Gastrocnemius medialis (tissue), 4 donors: ENCODE results near the gene JADE1. TPM values are rescaled to one million over a fixed set of nuclear protein-coding genes. Genes with fewer than 3 reads are reported as not detected.
A peak's percentile ranks its signal among the peaks of the same experiment; 100 is the strongest.

Experiments
- ATAC-seq, 2 donors: fragments of 150-250 bp; one replicate each; pipeline ENCODE4 v1.9.1; 2016
- DNase-seq, 2 donors: peaks; one replicate each; pipeline ENCODE4 v3.0.0-alpha.2; 2019
- H3K27ac ChIP-seq, 4 donors: fragments of 200-600 bp; sonication (generic); 1 replicate in 1 of 4; 2 replicates in 3 of 4; pipeline ENCODE4 v1.5.1; 2016 to 2018; ENCODE audit warnings: mild to moderate bottlenecking in 2 of 4, moderate library complexity in 1 of 4
- H3K27me3 ChIP-seq, 3 donors: fragments of 200-600 bp; sonication (generic) in 2 of 3; 1 replicate in 1 of 3; 2 replicates in 2 of 3; pipeline versions ENCODE4 v1.5.1 to v1.6.0; 2016 to 2019; ENCODE audit warnings: mild to moderate bottlenecking in 1 of 3, moderate library complexity in 1 of 3
- H3K36me3 ChIP-seq, 2 donors: fragments of 200-600 bp; sonication (generic) in 1 of 2; one replicate each; pipeline ENCODE4 v1.5.1; 2017 to 2018
- H3K4me1 ChIP-seq, 2 donors: fragments of 200-600 bp; sonication (generic) in 1 of 2; one replicate each; pipeline ENCODE4 v1.5.1; 2016 to 2017; ENCODE audit warnings: mild to moderate bottlenecking in 2 of 2
- H3K4me3 ChIP-seq, 4 donors: fragments of 200-600 bp; sonication (generic) in 3 of 4; 1 replicate in 1 of 4; 2 replicates in 3 of 4; pipeline ENCODE4 v1.5.1; 2016 to 2019; ENCODE audit warnings: mild to moderate bottlenecking in 2 of 4
- H3K9me3 ChIP-seq, 3 donors: fragments of 200-600 bp; sonication (generic) in 2 of 3; 1 replicate in 1 of 3; 2 replicates in 2 of 3; pipeline ENCODE4 v1.5.1; 2016 to 2019
- CTCF ChIP-seq, 5 experiments: fragments of 450-650 bp in 3 of 5; fragments of 200-600 bp in 2 of 5; sonication (generic) in 2 of 5; IDR thresholded peaks in 4 of 5; conservative IDR thresholded peaks in 1 of 5; 1 replicate in 4 of 5; 2 replicates in 1 of 5; pipeline ENCODE4 v1.5.1; 2016 to 2019; ENCODE audit warnings: antibody characterized with exemption in 5 of 5, mild to moderate bottlenecking in 3 of 5, moderate library complexity in 3 of 5
- POLR2A ChIP-seq, 2 donors: fragments of 450-650 bp; IDR thresholded peaks; one replicate each; pipeline ENCODE4 v1.6.1; 2017; ENCODE audit warnings: antibody characterized with exemption in 2 of 2, mild to moderate bottlenecking in 2 of 2, moderate library complexity in 2 of 2
- in situ Hi-C, 4 donors: fragments of 200-750 bp; cut with MboI; loops; one replicate each; pipeline versions ENCODE4 v1.15.0 to v1.8.0; 2017; ENCODE audit warnings: low sequenced_read_pairs in 4 of 4
- intact Hi-C: fragments of 100-400 bp; cut with DNase I; formaldehyde crosslinking; loops from one replicate; pipeline ENCODE4 v1.15.1; 2023; ENCODE audit warnings: low total_unique reads
- total RNA-seq, 4 donors: library from RNA; depleted of rRNA; stranded (reverse); fragments of >200 nt; gene quantifications; one replicate each; pipeline versions ENCODE4 v1.1.0 to v1.2.3, GENCODE V29; 2016

Gene JADE1
- 10 to 100 TPM; 14.2 to 21.1 (median 14.9) TPM for total RNA-seq

GRCh38 chr4:128809477-128810330 is at the start of gene JADE1:
Gene JADE1 (plus strand): TSS chr4:128809700. CDS start chr4:128831759, 22,059 bp downstream.
- Histone ChIP-seq H3K4me3 (peak within 1 kb of the TSS; percentile 68 to 97 (median 90)), H3K27me3 (no peaks in the 10 kb centered on the region), H3K36me3 (no peaks in the 10 kb centered on the region), H3K4me1 (peaks cover 7 to 18% of the 10 kb centered on the region in 2 donors), H3K27ac (peak within 1 kb of the TSS; percentile 90 to 95 (median 93)), H3K9me3 (no peaks in the 10 kb centered on the region)
- TF ChIP-seq POLR2A (IDR thresholded peaks at IDR 0.05) (peak; percentile 57 to 75), CTCF (IDR thresholded peaks at IDR 0.05 in 4 of 5, conservative IDR thresholded peaks at IDR 0.05 in 1 of 5) (peak; percentile 25 to 72 (median 62))
- intact Hi-C loops, result loop anchor here (2.0 to 5.0 kb wide), 9 partner anchors 37 to 747 kb away; partner anchors contain the start of gene LARP1B
- ATAC-seq (peak; percentile 51 to 55), DNase-seq (peak; percentile 79 to 87)
- in situ Hi-C loops, result loop anchor here in 3 of 4 donors (25.0 kb wide), 3 partner anchors 247 to 522 kb away; partner anchors contain the start of genes C4orf33 (in 1 of the 3), PGRMC2 (in 1 of the 3) and SCLT1 (in 1 of the 3)

GRCh38 chr4:128766781-128767180 is 42.7 kb upstream of the JADE1 start:
- H3K4me1 ChIP-seq, result no peaks in the 10 kb centered on the region
- DNase-seq, result no peak
- intact Hi-C loops (no loop called here), in situ Hi-C loops (no loop called here)
- H3K9me3 ChIP-seq, result no peaks in the 10 kb centered on the region
- no peaks in the 10 kb centered on the region for H3K36me3 ChIP-seq
- no peak overlapping the region for H3K4me3 ChIP-seq
- no peaks in the 10 kb centered on the region for H3K27me3 ChIP-seq
- TF ChIP-seq CTCF (IDR thresholded peaks at IDR 0.05 in 4 of 5, conservative IDR thresholded peaks at IDR 0.05 in 1 of 5) (no peak), POLR2A (IDR thresholded peaks at IDR 0.05) (no peak)
- ATAC-seq, result no peak
- H3K27ac ChIP-seq, result no peak overlapping the region

GRCh38 chr4:128768373-128768996 is 41.0 kb upstream of the JADE1 start:
- Histone ChIP-seq H3K4me1 (no peaks in the 10 kb centered on the region), H3K27me3 (no peaks in the 10 kb centered on the region), H3K27ac (no peak overlapping the region), H3K9me3 (no peaks in the 10 kb centered on the region), H3K4me3 (no peak overlapping the region), H3K36me3 (no peaks in the 10 kb centered on the region)
- intact Hi-C loops (no loop called here), in situ Hi-C loops (no loop called here)
- DNase-seq (no peak), ATAC-seq (no peak)
- TF ChIP-seq POLR2A (IDR thresholded peaks at IDR 0.05) (no peak), CTCF (IDR thresholded peaks at IDR 0.05 in 4 of 5, conservative IDR thresholded peaks at IDR 0.05 in 1 of 5) (no peak)

GRCh38 chr4:128769011-128769410 is 40.5 kb upstream of the JADE1 start:
- TF ChIP-seq CTCF (IDR thresholded peaks at IDR 0.05 in 4 of 5, conservative IDR thresholded peaks at IDR 0.05 in 1 of 5) (no peak), POLR2A (IDR thresholded peaks at IDR 0.05) (no peak)
- intact Hi-C loops (no loop called here), in situ Hi-C loops (no loop called here)
- Histone ChIP-seq H3K9me3 (no peaks in the 10 kb centered on the region), H3K27ac (no peak overlapping the region), H3K4me1 (no peaks in the 10 kb centered on the region), H3K36me3 (no peaks in the 10 kb centered on the region), H3K27me3 (no peaks in the 10 kb centered on the region), H3K4me3 (no peak overlapping the region)
- no peak for DNase-seq
- no peak for ATAC-seq
